Neural cell (in vitro differentiated cells): ENCODE data around the gene PNCK. TPM values are rescaled to one million over a fixed set of nuclear protein-coding genes. Genes with fewer than 3 reads are reported as not detected.

Experiments
- H2AFZ ChIP-seq: fragments of 200-600, 300-800 bp; sonication (generic), shearing (Covaris generic); 2 replicates; pipeline ENCODE4 v1.6.0; 2014; ENCODE audit warnings: low read depth, mild to moderate bottlenecking, antibody characterized with exemption, low read length, moderate library complexity
- H3F3A ChIP-seq: fragments of 200-600 bp; shearing (Covaris generic); 2 replicates; pipeline ENCODE4 v1.6.1; 2016; ENCODE audit warnings: mild to moderate bottlenecking, moderate library complexity, mixed read lengths, antibody characterized with exemption, low read length; ENCODE audit not compliant: insufficient read depth, poor library complexity, severe bottlenecking
- H3K27ac ChIP-seq: fragments of 200-600, 300-800 bp; sonication (generic), shearing (Covaris generic); 2 replicates; pipeline ENCODE4 v1.5.1; 2014; ENCODE audit warnings: mild to moderate bottlenecking, low read length, moderate library complexity
- H3K27me3 ChIP-seq: fragments of 300-800, 200-600 bp; sonication (generic), shearing (Covaris generic); 2 replicates; pipeline ENCODE4 v1.6.0; 2014; ENCODE audit warnings: mild to moderate bottlenecking, low read depth, low read length, moderate library complexity; ENCODE audit not compliant: insufficient read depth
- H3K36me3 ChIP-seq: fragments of 300-800, 200-600 bp; sonication (generic), shearing (Covaris generic); 2 replicates; pipeline ENCODE4 v1.5.1; 2014; ENCODE audit warnings: mild to moderate bottlenecking, antibody characterized with exemption, low read length, moderate library complexity; ENCODE audit not compliant: insufficient read depth
- H3K4me2 ChIP-seq: fragments of 300-800, 200-600 bp; sonication (generic), shearing (Covaris generic); 2 replicates; pipeline ENCODE4 v1.6.0; 2014; ENCODE audit warnings: mild to moderate bottlenecking, low read length
- H3K4me3 ChIP-seq: fragments of 300-800, 200-600 bp; sonication (generic), shearing (Covaris generic); 2 replicates; pipeline ENCODE4 v1.5.1; 2014; ENCODE audit warnings: mild to moderate bottlenecking, low read length, moderate library complexity
- H3K79me2 ChIP-seq: fragments of 200-600 bp; shearing (Covaris generic); replicated peaks from 2 replicates; pipeline ENCODE4 v1.6.0; 2014; ENCODE audit warnings: mild to moderate bottlenecking, low read length, moderate library complexity; ENCODE audit not compliant: insufficient read depth
- H3K9ac ChIP-seq: fragments of 300-800, 200-600 bp; sonication (generic), shearing (Covaris generic); 2 replicates; pipeline ENCODE4 v1.6.1; 2016; ENCODE audit warnings: mild to moderate bottlenecking, low read length, mixed read lengths
- H3K9me2 ChIP-seq: fragments of 200-600 bp; shearing (Covaris generic); 2 replicates; pipeline ENCODE4 v1.6.1; 2016; ENCODE audit warnings: mild to moderate bottlenecking, low read length, mixed read lengths; ENCODE audit not compliant: insufficient read depth
- H3K9me3 ChIP-seq: fragments of 200-600, 300-800 bp; sonication (generic), shearing (Covaris generic); 2 replicates; pipeline ENCODE4 v1.6.1; 2016; ENCODE audit warnings: mild to moderate bottlenecking, mixed run types, low read length, moderate library complexity, mixed read lengths
- H4K20me1 ChIP-seq: fragments of 200-600 bp; shearing (Covaris generic); 2 replicates; pipeline ENCODE4 v1.6.1; 2016; ENCODE audit warnings: mild to moderate bottlenecking, mixed run types; ENCODE audit not compliant: insufficient read depth
- CTCF ChIP-seq: fragments of 450-650 bp; IDR thresholded peaks from 2 replicates; pipeline ENCODE4 v1.5.1; 2014; ENCODE audit warnings: antibody characterized with exemption, mild to moderate bottlenecking, moderate library complexity; ENCODE audit not compliant: poor library complexity, severe bottlenecking
- EP300 ChIP-seq: fragments of 450-650 bp; conservative IDR thresholded peaks from 2 replicates; pipeline ENCODE4 v1.6.1; 2014; ENCODE audit warnings: antibody characterized with exemption, mild to moderate bottlenecking, moderate library complexity; ENCODE audit not compliant: poor library complexity, severe bottlenecking
- EZH2 ChIP-seq: fragments of 200-600, 300-800 bp; shearing (Covaris generic), sonication (generic); IDR thresholded peaks from 2 replicates; pipeline ENCODE4 v1.6.1; 2014; ENCODE audit warnings: antibody characterized with exemption, low read length, borderline replicate concordance, mild to moderate bottlenecking; ENCODE audit not compliant: insufficient read depth, poor library complexity, severe bottlenecking
- MXI1 ChIP-seq: fragments of 450-650 bp; conservative IDR thresholded peaks from 2 replicates; pipeline ENCODE4 v1.6.1; 2014; ENCODE audit warnings: antibody characterized with exemption, mild to moderate bottlenecking; ENCODE audit not compliant: poor library complexity, severe bottlenecking
- POLR2AphosphoS5 ChIP-seq: IDR thresholded peaks from 2 replicates; pipeline ENCODE4 v1.6.1; 2012
- RAD21 ChIP-seq: fragments of 450-650 bp; conservative IDR thresholded peaks from 2 replicates; pipeline ENCODE4 v1.6.1; 2014; ENCODE audit warnings: antibody characterized with exemption, mild to moderate bottlenecking, moderate library complexity
- SMC3 ChIP-seq: fragments of 450-650 bp; conservative IDR thresholded peaks from 2 replicates; pipeline ENCODE4 v1.6.1; 2014; ENCODE audit warnings: antibody characterized with exemption, mild to moderate bottlenecking, moderate library complexity; ENCODE audit not compliant: poor library complexity
- TAF1 ChIP-seq: IDR thresholded peaks from 2 replicates; pipeline ENCODE4 v1.6.1; 2012; ENCODE audit warnings: low read depth
- polyA plus RNA-seq: library from polyadenylated mRNA; depleted of rRNA; stranded (reverse); fragments of >200 nt; gene quantifications from 2 replicates; pipeline ENCODE4 v1.2.3, GENCODE V29; 2014
- TF ChIP-seq, protein P1 (sequence below): IDR thresholded peaks from 2 replicates; pipeline ENCODE4 v1.6.1; 2012; ENCODE audit warnings: borderline replicate concordance

Gene PNCK
- polyA plus RNA-seq, 1 donor from 2014 or later, result 9.5 TPM

DNA sequence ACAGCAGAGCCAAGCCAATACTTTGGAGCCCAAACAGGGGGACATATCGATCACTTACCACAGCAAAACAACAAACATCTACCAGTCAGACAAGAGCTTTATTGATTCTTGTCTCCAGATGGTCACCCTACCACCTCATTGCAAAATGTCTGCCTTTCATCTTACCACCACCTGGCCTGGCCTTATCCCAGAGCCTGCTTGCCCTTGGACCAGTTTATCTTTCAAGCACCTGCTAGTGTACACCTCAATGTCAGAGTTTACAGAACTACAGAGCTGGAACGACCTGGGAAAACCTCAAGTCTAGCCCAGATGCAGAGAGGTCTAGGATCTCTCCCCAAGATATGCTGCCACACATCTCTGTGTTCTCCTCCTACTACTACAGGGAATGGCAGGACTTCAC lies 46.1 kb upstream of the PNCK start:
- Histone ChIP-seq H3K36me3 (no peaks in the 10 kb centered on the region), H3K4me2 (no peak overlapping the region), H3K27ac (no peak overlapping the region), H3K4me3 (no peak overlapping the region), H3K79me2 (peaks cover 16% of the 10 kb centered on the region), H3K27me3 (no peaks in the 10 kb centered on the region), H4K20me1 (no peaks in the 10 kb centered on the region), H3K9ac (no peak overlapping the region), H3K9me2 (no peaks in the 10 kb centered on the region), H2AFZ (no peak overlapping the region), H3F3A (no peaks in the 10 kb centered on the region), H3K9me3 (no peaks in the 10 kb centered on the region)
- TF ChIP-seq TAF1 (no peak), EP300 (no peak), MXI1 (no peak), POLR2AphosphoS5 (no peak), SMC3 (no peak), EZH2 (no peak), RAD21 (no peak), CTCF (no peak)
- TF ChIP-seq, protein P1, sequence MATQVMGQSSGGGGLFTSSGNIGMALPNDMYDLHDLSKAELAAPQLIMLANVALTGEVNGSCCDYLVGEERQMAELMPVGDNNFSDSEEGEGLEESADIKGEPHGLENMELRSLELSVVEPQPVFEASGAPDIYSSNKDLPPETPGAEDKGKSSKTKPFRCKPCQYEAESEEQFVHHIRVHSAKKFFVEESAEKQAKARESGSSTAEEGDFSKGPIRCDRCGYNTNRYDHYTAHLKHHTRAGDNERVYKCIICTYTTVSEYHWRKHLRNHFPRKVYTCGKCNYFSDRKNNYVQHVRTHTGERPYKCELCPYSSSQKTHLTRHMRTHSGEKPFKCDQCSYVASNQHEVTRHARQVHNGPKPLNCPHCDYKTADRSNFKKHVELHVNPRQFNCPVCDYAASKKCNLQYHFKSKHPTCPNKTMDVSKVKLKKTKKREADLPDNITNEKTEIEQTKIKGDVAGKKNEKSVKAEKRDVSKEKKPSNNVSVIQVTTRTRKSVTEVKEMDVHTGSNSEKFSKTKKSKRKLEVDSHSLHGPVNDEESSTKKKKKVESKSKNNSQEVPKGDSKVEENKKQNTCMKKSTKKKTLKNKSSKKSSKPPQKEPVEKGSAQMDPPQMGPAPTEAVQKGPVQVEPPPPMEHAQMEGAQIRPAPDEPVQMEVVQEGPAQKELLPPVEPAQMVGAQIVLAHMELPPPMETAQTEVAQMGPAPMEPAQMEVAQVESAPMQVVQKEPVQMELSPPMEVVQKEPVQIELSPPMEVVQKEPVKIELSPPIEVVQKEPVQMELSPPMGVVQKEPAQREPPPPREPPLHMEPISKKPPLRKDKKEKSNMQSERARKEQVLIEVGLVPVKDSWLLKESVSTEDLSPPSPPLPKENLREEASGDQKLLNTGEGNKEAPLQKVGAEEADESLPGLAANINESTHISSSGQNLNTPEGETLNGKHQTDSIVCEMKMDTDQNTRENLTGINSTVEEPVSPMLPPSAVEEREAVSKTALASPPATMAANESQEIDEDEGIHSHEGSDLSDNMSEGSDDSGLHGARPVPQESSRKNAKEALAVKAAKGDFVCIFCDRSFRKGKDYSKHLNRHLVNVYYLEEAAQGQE, result no peak

DNA sequence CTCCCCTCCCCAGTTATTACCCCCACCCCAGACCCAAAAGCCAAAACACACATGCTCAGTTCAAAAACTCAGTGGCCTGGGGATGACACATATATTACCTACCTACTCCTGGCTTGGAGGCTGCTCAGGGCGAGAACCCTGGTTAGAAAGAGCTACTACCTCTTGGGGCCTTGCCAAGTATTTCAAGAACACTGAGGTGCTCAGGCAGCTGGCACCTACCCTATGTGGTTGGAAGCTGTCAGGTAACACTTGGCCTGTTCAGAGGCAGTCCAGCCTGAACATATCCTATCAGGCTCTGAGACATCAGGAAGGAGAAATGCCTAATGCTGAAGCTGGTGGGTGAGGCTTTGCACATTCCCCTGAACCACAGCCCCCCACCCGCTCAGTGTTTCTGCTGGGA lies 45.6 kb upstream of the PNCK start:
- Histone ChIP-seq H3K79me2 (peaks cover 16% of the 10 kb centered on the region), H3K9ac (no peak overlapping the region), H3K9me3 (no peaks in the 10 kb centered on the region), H3K27ac (no peak overlapping the region), H4K20me1 (no peaks in the 10 kb centered on the region), H3K4me2 (no peak overlapping the region), H2AFZ (no peak overlapping the region), H3K27me3 (no peaks in the 10 kb centered on the region), H3K36me3 (no peaks in the 10 kb centered on the region), H3K9me2 (no peaks in the 10 kb centered on the region), H3F3A (no peaks in the 10 kb centered on the region), H3K4me3 (no peak overlapping the region)
- TF ChIP-seq EP300, result no peak
- no peak for TF ChIP-seq SMC3
- no peak for TF ChIP-seq CTCF
- TF ChIP-seq, protein P1, result no peak
- no peak for TF ChIP-seq RAD21
- no peak for TF ChIP-seq TAF1
- no peak for TF ChIP-seq MXI1
- no peak for TF ChIP-seq POLR2AphosphoS5
- TF ChIP-seq EZH2, result no peak
